ENCODE data around the gene FUT4.

Gene FUT4

GRCh38 chr11:94595076-94595475 lies 51.4 kb downstream of the FUT4 start:
- peak; percentile 39 for DNase-seq (ENCODE audit: low read depth)
- no peak overlapping the region for H3K4me3 ChIP-seq (ENCODE audit: low read depth, low read length)
- no peak for TF ChIP-seq CTCF (IDR thresholded peaks at IDR 0.05; ENCODE audit: insufficient read depth, low read depth, low read length, missing control alignments)

GRCh38 chr11:94597896-94598295 lies 54.2 kb downstream of the FUT4 start:
- peak; percentile 15 for DNase-seq (ENCODE audit: low read depth)
- no peak overlapping the region for H3K4me3 ChIP-seq (ENCODE audit: low read depth, low read length)
- no peak for TF ChIP-seq CTCF (IDR thresholded peaks at IDR 0.05; ENCODE audit: insufficient read depth, low read depth, low read length, missing control alignments)
